Activated T-cell treated with anti-CD3 and anti-CD28 coated beads for 4 hours (primary cell): ENCODE results near the gene RAP1B.
A peak's percentile ranks its signal among the peaks of the same experiment; 100 is the strongest.

ENCODE experiments used
- DNase-seq: peaks from one replicate; pipeline ENCODE4 v3.0.0-alpha.2; 2020

The RAP1B gene

DNA sequence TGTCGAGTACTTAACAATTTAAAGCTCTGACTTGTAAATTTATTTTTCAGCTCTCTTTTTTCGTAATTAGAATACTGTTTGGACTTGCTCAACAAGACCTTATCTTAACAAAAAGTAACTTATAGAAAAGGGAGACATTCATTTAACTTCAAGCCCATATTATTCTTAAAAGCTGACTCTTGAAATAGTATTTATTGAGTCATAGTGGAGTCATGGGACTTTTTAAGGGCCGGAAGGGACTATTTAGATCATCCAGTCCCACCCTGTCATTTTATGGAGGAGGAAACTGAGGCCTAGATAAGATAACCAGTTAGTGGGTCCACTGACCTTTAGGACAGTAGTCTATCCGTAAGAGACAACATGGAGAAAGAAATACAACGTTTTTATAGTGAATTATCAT lies 1.5 kb downstream of the RAP1B start:
- no peak for DNase-seq

DNA sequence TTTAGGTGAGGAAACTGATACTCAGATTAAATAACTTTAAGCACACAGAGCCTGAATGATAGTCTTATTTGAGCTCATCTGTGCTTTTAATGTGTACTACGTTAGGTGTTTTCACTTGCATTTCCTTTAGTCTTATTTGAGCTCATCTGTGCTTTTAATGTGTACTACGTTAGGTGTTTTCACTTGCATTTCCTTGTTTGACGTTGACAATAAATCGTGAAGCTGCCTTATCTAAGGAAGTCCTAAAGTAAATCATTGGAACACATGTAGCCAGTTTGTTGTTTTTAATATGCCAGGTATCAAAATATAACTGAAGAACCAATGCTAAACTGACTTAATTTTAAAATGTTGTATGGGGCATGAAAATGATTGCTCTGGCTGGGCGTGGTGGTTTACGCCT lies 2.0 kb downstream of the RAP1B start:
- no peak for DNase-seq

DNA sequence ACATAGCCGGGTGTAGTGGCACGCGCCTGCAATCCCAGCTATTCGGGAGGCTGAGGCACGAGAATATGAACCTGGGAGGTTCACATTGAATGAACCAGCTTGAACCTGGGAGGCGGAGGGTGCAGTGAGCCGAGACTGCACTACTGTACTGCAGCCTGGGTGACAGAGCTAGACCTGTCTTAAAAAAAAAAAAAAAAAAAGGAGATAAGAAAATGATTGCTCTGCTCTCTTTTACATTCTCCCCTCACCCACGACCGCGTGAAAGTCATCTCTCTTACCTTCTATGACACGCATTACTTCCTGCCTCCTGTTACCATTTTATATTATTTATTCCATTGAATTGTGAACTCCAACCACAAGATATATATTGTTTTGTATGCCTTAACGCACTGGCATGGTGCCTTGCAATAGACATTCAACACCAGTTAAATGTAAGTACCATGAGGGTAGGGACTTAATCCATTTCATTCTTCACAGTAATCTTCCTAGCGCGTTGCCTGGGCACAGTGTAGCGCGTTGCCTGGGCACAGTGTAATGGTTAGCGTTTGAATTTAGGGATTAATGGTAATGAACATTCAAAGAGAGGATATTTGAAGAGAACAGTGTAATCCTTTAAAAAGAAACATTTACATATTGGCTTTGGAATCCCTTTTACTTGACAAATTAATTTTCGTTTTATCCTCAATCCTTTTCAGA lies 2.7 kb downstream of the RAP1B start:
- peak; percentile 44 for DNase-seq

DNA sequence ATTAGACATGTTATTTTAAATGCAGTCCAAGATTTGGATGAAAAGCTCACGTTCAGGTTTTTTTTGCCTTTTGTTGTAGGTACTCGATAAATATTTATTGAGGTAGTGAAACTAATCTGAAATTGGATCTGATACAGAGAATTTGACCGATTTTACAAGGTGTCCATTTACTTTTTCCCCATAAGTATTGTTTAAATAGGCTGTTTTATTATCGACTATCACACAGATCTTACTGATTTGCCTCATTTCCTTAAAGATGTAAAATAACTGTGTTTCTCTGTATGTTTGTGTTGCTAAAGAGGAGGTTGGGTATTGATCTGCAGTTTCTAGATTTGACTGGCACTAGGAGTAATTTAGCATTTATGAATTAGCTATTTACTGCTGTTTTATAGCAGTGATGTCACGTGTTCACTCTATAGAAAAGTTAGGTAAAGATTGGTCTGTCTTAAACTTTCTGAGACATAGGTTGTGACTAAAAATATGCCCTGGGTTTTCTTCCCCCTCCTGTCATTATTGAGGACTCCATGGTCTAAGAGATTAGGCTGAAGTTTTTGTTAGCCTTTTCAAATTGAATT lies 3.5 kb downstream of the RAP1B start:
- no peak for DNase-seq

DNA sequence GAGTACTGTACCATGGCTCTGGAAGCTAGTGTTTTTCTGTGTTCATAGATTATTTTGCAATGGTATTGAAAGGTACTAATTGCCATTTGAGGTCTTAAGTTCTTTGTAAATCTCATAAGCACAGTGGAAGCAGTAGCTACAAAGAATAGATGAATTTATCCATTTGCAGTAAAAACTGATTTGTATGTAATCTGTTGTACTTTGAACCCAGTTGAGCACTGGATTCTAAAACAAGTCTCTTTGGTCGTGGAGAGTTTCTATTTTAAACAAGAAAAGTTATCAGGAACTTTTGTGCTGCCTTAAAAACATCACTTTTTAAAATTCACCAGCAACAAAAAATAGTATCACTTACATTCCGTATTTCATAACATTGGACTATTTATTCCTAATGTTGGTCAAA lies 4.1 kb downstream of the RAP1B start:
- no peak for DNase-seq

DNA sequence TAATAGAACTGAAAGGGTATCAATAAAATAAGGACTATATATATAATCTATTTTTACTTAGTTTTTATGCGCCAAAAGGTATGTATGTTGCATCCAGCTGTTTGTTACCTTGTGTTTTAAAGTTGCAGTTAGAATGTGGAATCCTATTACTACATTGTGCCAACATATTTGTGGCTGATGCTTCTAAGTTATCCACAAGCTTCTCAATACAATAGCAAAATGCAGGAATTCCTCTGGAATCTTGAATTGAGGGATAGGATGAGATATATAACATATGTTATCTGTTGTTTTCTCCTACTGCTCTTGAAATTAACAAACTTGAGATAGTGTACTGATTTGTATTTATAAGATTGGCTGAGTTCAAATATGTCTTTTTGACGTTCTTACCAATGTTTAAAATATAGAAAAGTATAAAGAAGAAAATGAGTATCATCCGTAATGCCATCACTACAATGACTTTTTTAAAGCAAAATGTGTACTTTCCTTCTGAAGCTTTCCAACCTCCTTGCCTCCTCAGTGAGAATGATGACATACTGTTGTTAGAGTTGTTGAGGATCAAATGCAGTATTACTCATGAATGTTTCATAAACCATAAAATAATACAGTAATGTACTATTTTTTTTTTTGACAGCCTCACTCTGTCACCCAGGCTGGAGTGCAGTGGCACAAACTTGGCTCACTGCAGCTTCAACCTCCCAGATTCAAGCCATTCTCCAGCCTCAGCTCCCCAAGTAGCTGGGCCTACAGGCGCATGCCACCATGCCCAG lies 6.6 kb downstream of the RAP1B start:
- no peak for DNase-seq

DNA sequence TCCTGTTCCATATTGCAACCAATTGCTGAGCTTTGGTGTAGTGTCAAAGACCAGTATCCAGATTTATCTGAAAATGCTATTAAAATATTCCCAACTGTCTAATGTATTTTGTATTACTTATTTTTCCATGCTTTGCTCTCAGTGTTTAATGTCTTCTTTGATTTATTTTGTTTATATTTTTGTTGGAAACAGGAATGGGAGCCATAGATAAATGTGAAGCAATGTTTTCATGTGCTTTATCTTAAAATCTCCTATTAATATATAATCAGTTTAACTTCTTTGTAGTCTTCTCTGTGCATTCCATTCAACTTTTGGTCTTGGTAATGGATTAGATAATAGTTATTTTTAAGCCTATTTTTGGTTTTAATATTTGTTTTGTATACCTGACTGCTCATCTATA lies 8.8 kb downstream of the RAP1B start:
- no peak for DNase-seq

DNA sequence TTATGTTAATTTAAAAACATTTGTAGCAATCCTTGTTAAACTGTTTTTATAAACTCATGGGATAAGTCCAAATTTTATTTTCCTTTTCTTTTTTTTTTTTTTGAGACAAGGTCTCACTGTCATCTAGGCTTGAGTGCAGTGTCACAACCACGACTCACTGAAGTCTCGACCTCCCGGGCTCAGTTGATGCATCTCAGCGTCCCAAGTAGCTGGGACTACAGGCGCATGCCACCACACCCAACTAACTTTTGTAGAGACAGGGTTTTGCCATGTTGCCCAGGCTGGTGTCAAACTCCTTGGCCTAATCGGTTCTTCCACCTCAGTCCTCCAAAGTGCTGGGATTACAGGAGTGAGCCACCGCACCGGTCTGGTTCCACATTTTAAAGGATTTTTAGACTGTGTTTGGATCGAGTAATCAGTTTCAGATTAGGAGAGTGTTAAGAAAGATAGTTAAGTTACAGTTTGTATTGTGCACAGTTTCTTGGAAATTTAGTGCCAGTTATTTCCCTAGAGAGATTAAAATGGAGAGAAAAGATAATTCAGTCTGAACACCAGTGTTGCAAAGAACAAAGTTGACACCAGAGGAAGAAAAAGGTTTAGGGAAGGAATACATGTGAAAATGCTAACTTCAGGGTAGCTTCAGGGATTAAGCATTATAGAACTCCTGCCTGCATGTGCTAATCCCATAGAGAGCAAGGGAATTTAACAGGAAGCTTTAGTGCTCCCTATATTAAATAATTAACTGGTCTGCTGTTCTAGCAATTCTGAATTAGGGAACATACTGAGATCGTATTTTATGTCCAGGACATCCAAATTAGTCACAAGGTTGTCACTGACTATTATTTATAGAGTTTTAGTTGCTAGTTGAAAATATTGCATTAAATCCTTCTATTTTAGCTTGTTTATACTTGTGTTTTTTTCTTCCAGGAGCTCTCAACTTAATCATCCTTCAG lies 10.1 kb downstream of the RAP1B start:
- DNase-seq: no peak

DNA sequence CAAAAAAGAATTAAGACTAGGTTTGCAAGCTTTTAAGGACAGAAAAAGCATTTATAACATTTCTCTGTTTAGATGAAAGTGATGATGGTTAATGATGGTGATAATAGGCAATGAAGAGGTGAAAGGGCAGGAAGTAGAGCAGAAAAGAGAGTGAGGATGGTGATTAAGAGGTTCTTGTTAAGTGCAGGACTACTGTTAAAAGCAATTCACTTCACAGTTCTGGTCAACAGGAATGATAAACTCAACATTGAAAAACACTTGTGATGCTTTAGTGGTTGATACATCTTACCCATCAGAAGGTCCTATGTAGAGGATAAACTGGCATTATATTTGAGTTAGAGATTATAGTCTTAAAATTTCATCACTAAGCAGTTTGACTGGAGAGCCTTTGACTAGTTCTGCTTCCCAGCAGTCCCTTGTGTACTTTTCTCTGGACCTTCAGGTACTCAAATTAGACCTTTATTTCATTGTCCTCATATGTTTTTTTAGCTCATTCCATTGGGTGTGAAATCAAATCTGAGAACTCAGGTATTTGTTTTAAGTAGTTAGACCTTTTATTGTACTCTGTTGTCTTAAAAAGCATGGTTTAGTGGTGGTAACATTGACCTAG lies 10.9 kb downstream of the RAP1B start:
- DNase-seq: no peak

DNA sequence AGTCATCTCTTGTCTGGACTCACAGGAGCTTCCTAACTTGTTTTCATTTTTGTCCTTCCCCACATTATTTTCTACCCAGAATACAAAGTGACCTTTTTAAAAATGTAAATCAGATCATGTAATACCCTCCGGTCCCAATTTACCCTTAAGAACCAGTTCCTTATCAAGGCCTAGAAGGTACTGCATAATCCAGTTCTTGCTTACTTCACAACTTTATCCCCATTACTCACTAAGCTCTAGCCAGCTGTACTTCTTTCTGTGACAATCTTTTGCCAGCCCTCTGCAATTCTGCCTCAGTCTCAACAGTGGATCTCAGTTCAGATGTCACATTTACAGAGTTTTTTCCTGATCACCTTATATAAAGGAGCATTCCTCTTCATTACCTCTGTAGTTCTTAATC lies 11.6 kb downstream of the RAP1B start:
- no peak for DNase-seq

DNA sequence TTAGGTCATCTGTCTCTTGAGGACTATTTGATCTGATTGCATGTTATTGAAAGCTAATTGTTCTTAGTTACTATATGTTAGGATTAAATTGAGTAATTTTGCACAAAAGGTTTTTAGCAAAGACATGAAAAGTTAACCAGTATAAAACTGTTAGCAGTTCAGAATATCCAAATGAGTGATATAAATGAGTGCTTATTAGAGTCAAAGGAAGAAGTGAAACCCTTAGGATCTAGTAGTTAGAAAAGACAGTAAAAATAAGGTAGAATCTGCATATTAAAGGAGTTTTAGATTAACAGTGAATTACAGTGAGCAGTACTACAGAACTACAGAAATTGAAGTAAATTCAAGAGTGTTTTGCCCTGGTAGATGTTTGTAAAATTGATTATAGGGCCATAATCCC lies 12.4 kb downstream of the RAP1B start:
- no peak for DNase-seq

DNA sequence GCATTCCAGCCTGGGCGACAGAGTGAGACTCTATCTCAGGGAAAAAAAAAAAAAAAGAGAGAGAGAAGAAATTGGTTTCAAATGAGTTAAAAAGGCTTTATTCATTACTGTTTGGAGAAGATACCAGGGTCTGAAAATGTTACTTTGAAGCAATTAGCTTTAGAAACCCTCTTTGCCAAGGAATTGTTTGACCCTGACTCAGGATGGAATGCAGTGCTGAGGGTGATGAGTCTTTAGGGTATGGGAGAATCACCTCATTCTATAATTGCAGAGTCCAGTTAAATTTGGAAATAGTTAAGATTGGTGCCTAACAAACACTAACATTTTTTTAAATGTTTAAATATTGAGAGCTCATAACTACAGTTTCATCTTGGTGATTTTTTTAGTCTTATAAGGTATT lies 13.3 kb downstream of the RAP1B start:
- no peak for DNase-seq

DNA sequence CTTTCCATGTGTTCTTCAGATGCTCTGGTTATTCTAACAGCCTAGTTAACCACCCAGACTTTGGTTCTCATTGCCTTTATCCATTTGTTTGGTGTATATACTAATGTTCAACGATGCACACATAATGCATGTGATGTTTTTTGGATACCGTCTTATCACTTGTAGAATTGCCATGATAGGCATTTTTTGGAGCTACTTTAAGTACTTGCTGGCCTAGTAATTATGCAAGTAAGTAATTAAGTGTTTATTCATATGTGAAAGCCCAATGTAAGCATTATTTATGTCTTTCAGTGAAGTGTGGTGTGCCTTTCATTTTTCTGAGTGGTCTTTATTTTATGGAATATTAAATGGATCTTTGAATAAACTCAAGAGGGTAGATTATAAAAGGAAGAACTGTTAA lies 14.2 kb downstream of the RAP1B start:
- DNase-seq: no peak

DNA sequence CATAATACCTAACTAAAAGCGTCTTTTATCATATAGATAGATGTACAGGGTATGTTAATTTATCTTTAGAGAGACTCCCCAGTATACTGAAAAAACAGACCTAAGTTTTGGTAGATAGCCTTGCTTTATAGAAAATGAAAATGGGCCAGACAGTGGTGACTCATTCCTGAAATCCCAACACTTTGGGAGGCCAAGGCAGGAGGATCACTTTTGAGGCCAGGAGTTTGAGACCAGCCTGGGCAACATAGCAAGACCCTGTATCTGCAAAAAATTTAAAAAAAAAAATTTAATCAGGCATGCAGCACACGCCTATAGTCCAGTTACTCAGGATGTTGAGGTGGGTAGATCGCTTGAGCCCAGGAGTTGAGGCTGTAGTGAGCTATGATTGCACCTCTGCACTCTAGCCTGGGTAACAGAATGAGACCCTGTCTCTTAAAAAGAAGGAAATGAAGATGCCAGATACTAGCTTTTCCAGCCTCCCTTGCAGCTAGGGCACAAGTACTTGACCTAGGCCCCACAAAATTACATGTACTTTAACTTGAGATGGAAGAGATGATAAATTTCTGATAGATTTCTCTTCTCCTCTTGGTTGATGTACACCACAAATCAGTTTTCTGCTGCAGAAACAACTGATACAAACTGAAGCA lies 17.1 kb downstream of the RAP1B start:
- no peak for DNase-seq

DNA sequence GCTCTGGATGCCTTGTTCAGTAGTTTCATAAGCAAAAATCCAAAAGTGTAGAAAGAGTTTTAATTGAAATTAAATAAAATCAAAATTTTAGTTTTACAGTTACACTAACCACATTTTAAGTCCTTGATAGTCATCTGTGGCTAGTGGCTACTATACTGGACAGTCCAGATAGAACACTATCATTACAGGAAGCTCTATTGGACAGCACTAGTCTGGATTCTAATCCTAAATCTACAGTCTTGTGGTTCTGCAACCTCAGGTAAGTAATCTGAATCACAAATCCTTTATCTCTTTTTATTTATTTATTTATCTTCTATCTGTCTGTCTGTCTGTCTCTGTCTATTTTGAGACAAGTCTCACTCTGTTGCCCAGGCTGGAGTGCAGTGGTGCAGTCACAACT lies 18.0 kb downstream of the RAP1B start:
- no peak for DNase-seq

DNA sequence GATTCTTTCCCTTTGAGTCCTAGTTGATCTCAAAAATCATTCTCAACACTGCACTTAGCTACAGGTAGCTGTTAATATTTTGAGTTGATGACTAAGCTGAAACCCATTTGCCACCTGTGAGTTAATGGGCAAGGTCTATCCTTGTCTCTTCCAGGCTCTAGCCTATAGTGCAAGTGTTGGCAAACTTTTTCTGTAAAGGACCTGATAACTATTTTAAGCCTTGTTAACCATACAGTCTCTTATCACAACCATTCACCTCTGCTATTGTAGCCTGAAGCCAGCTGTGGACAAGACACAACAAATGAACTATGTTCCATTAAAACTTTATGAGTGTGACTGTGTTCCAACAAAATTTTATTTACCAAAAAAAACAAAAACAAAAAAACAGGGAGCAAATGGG lies 19.4 kb downstream of the RAP1B start:
- DNase-seq: no peak

DNA sequence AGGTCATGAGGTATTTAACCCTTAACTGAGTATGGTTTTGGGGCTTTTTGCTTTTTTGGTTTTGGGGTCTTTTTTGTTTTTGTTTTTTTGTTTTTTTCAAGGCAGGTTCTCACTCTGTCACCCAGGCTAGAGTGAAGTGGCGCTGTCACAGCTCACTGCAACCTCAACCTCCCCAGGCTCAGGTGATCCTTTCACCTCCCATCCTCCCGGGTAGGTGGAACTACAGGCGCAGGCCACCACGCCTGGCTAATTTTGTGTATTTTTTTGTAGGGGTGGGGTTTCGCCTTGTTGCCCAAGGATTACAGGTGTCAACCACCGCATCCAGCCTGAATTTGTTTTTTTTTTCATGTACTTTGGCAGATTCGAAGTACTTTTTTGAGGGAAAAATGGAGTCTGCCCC lies 19.9 kb downstream of the RAP1B start:
- no peak for DNase-seq

DNA sequence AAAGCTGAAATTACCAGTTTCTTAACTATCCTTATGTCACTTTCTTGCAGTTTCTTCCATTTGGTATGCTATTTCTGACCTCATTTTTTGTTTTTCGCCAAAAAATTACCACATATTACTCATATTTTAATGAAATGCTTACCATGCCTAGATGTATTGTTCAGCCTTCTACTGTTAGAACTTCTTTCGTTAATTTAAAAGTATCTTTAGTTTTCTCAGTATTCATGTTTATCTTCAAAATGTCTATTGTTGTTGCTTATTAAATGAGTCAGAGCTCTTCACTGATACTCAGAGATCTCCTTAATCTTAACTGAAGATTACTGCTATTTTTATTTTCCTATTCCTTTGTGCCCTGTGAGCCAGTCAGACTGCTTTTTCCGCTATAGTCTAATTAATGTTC lies 20.5 kb downstream of the RAP1B start:
- DNase-seq: no peak

DNA sequence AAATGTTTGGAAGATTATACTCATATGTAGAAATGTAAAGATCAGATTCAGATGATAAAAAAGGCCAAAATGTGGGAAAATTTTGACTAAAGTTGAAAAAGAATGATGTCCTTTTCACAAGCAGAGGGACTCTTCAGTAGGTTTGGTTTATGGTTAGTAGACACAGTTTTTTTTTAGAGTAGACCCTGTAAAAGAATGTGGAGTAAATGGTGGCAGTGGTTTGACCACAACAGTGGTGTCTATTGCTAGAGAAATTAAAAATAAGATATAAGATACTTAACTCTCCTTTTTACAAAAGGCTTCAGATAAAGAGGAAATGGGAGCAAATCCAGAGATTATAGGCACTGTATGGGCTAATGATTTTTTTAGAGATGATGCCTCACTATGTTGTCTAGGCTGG lies 21.8 kb downstream of the RAP1B start:
- no peak for DNase-seq

DNA sequence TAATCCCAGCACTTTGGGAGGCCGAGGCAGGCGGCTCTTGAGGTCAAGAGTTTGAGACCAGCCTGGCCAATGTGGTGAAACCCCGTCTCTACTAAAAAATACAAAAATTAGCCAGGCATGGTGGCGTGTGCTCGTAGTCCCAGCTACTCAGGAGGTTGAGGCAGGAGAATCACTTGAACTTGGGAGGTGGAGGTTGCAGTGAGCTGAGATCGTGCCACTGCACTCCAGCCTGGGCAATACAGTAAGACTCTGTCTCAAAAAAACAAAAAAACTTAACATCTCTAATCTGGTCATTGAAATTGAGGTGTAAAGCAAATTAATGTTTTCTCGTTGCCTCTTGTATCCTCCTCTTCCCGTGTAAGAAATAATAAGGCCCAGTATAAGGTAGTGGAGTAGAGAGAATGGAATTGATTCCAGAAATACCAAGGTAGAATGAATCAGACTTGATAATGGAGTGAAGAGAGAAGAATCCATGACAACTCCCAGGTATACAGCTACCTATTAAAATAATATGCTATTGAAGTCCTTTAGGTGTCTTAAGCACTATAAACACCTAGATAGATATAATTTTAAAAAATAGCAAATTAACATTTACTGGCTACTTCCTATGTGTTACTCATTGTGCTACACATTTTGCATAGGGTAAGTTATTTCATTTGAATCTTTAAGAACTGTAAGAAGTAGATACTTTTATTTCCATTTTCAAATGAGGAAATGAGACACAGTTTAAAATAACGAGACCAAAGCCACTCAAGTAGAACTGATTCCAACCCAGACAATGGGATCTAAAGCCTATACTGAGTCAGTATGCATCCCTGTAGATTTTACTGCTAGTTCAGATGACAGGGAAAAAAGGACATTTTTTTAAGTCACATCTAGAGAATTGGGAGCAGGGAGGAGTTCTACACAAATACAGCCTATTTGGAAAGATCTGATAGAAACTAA lies 23.2 kb downstream of the RAP1B start:
- no peak for DNase-seq

DNA sequence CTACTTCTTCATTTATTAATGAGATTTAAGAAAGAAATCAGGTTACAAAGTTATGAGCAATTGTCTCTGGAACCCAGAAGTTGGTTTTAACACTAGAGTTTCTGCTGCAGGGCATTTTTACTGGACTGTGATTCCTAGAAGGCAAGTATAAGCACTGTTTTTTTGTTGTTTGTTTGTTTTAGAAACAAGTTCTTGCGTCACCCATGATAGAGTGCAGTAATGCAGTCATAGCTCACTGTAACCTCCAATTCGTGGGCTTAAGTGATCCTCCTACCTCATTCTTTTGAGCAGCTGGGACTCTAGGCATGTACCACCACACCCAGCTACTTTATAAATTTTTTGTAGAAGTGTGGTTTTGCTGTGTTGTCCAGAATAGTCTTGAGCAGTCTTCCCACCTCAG lies 25.6 kb downstream of the RAP1B start:
- no peak for DNase-seq
